ENCODE data around the gene CGA.

DNA sequence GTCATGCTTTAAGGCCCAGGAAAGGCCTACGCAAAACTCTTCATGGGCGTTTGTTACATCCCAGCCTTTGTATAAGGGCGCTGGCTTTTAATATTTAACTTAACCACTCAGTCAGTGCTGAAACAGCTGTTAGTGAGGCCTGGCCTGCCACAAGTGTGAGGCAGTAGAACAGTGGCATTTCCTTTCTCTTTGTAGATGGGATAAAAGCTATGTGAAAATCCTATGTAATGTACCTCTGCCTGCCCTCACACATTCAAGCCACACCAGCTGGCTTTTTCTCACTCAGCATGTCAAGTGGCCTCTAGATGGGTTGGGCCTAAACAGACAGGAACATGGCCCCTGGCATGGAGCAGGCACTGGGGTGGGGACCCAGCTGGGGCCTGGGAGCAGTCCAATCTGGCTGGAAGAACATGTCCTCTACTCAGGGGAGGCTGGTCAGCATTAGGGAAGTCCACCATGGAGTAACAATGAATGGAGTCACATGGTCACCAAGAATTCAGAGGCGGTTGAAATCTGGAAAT is 20.7 kb downstream of the CGA start:
- TF ChIP-seq GATA2 (IDR thresholded peaks at IDR 0.05; ENCODE audit: low read depth, low read length) (no peak), GATA3 (IDR thresholded peaks at IDR 0.05; ENCODE audit: low read depth, low read length) (no peak)
